ENCODE data around the gene WDR70.
"Not testable (repeated sequence)": the region's sequence is repeated elsewhere in the genome, so short reads cannot be mapped to it uniquely, and the experiment has no call there.

WDR70 gene

DNA sequence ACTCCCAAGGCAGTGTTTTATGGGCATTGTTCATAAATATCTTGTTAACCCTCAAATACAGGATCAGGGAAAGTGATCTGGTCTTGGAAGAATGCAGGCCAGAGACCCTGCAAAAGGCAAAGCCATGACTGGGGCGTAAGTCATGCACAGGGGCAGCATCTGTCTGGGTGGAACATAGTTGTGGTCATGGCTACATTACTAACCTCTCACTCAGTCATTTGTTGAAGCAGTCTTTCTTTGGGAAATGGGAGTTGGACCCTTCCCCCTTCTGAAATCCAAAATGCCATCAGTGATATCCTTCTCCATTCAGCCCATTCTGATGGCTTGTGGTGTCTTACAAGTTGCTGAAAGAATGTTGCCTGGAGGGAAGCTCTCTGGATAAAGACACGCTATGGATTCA, 392.6 kb downstream of the WDR70 start:
- DNase-seq, result no peak

DNA sequence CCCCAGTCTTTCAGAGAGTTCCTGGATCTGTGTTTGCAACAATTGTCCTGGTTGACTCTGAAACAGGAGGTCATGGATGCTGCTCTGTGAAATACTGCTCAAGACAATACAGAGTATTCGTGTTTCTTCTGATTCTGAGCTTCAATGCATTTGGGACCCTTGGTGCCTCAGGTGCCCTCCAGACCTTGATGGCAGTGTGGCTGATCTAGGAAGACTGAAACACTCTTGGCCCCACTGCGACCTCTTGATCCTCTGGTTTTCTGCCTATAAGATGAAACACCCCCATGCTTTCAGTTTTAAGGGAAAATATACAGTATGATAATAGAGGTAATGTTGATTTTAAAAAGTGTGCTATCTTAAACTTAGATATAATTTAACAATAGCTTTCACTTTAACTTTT, 393.1 kb downstream of the WDR70 start:
- DNase-seq, result no peak

- no peak for DNase-seq
Observed at GRCh38 chr5:37773809-37774208, 394.7 kb downstream of the WDR70 start.

GRCh38 chr5:37774912-37775483, 395.9 kb downstream of the WDR70 start:
- peak; percentile 16 to 31 for DNase-seq

GRCh38 chr5:37776826-37777225, 397.7 kb downstream of the WDR70 start:
- no peak for DNase-seq

DNA sequence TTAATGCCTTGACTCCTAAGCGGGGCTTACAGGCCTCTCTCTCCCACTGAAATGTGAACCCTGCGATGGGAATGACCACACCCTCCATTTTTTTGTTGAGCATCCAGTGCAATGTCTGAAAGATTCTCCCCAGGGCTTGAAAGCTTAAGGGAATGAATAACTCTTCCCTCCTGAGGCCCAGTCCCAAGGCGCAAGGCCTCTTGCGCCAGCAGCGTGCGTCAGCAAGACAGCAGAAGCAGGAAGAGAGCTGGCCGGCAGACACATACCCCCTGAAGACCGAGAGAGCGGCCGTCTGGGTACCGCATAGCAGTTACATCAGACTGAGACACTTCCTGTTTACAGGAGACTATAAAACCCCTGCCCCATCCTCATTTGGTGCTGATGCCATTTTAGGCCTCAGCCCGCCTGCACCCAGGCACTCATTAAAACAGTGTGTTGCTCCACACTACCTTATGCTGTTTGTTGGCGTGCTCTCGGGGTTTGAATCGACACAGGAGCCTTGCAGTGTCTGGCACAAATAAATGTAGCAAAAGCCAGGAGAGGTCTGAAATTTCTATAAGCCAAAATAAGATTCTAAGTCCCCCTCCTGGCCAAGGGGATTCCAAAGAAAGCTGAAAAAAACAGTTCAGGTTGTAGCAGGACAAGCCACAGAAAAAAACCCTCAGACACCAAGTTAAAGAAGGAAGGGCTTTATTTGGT, 398.5 kb downstream of the WDR70 start:
- DNase-seq, result no peak

- DNase-seq, result not testable (repeated sequence)
Observed at GRCh38 chr5:37781409-37781808, 402.3 kb downstream of the WDR70 start.

- DNase-seq, result no peak
Observed at GRCh38 chr5:37786416-37786815, 407.3 kb downstream of the WDR70 start.

DNA sequence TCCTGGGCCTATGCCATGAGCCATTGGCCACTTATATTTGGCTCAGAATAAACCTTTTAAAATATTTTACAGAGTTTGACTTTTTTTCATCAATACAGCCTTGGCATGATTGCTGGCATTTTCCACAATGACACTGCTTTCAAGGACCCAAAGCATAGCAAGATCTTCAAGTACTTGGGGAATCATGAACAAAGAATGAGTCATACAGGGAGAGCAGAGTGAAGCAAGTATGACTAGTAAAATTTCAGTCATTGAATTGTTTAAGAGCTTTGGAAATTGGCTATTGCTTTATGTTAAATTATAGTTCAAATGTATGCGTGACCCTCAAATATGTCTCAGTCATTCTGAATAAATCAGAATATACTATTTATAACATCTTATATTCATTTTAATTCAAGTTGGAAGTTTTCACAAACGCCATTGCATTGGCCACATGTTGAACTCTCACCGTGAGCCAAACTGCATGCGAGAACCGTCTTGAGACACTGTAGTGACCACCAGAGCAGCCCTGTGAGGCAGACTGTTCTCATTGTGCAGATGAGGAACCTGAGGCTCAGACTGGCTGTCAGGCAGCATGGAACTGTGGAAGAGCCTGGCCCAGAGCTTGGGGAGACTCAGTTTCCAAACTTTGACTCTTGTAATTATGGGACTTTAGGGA, 407.9 kb downstream of the WDR70 start:
- no peak for DNase-seq

GRCh38 chr5:37787742-37788141, 408.6 kb downstream of the WDR70 start:
- no peak for DNase-seq

DNA sequence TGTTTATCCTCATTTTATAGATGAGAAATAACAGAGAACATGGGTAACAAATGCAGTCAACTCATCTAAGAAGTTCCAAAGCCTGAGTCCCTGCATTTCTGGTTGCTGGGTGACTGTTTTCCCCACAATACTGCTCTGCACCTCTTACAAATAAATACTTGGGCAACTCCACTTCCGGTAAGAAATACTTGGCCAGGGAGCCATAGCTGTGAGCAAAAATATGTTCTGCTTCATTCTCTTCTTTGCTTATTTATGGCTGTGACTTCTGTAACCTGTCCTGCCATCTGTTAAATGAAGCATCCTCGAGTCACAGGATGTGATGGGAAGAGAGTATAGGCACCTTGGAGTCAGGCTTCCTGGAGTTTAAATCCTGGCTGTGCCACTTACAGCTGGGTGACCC, 410.9 kb downstream of the WDR70 start:
- DNase-seq, result no peak

- no peak for DNase-seq
Observed at GRCh38 chr5:37791321-37791720, 412.2 kb downstream of the WDR70 start.

GRCh38 chr5:37792975-37793631, 414.0 kb downstream of the WDR70 start:
- DNase-seq, result no peak

DNA sequence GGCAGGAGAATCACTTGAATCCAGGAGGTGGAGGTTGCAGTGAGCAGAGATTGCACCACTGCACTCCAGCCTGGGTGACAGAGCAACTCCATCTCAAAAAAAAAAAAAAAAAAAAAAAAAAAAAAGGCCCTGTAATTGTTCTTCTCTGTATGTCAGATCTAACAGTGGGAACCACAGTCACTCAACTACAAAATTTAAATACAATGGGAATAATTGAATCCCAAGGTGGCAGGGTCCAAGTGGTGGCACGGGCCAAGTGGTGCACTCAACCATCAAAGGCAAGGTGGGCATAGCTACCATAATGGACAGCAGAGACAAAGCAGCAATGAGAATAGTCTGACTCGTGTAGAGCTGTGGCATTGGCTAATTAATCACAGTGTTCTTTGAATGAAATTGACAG, 416.2 kb downstream of the WDR70 start:
- DNase-seq, result not testable (repeated sequence)

GRCh38 chr5:37796435-37796834, 417.3 kb downstream of the WDR70 start:
- not testable (repeated sequence) for DNase-seq

DNA sequence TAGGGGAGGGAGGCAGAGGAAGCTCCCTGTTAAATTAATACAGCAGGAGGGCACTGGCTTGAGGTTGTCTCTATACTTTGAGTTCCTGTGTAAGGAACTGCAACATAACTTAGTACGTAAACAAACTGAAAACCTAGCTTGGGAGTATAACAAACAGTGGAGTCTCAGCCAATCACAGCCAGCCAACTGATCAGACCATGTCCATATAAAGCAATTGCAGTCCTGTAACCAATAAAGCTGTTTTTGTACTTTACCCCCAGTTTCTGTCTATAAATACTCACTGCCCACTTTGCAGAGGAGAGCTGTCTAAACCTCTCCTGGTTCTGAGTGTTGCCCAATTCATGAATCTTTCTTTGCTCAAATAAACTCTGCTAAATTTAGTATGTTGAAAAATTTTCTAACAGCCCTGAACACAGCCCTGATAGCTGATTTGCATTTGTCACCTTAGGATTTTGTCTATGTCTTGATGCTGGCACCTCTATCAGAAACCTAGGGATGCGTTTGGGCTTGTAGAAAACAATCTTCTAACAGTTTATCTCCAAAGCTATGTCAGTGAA, 420.8 kb downstream of the WDR70 start:
- no peak for DNase-seq

GRCh38 chr5:37801521-37801920, 422.4 kb downstream of the WDR70 start:
- DNase-seq, result no peak

Measured in Kasumi-1 (cell line).